ENCODE results near the gene PRORP.
"Not testable (repeated sequence)": the region's sequence is repeated elsewhere in the genome, so short reads cannot be mapped to it uniquely, and the experiment has no call there.

PRORP gene

DNA sequence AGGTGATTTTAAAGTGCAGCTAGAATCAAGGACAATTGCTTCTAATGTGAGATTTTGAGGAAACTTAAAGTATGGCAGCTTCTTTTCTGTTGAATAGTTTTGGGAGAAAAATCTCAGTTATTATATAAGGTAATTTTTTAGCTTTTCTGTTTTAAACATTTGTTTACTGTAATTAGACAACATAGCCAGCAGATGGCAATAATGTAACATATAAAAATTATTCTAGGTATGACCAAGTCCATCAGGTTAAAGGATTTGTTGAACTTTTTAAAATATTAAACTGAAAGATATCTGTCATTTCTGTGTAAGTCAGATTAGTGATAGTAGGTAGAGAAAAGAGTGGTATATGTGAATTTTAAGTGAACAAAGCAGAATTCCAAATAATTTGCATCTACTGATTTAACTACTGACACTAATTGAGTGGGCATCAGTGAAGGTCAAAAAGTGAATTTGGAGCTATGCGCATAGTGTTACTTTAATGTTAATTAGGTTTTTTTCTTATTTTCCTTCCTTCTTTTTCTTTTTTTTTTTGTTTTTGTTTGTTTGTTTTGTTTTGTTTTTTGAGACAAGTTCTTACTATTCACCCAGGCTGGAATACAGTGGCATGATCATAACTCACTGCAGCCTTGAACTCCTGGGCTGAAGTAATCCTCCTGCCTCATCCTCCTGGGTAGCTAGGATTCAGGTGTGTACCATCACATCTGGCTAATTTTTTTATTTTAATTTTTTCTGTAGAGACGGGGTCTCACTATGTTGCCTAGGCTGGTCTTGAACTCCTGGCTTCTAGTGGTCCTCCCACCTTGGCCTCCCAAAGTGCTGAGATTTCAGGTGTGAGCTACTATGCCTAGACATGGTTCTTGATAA, 18.6 kb downstream of the PRORP start:
- peak; percentile 41 to 58 for DNase-seq

GRCh38 chr14:35144029-35144428, 21.7 kb downstream of the PRORP start:
- DNase-seq, result no peak

GRCh38 chr14:35146711-35147149, 24.4 kb downstream of the PRORP start:
- no peak for DNase-seq

GRCh38 chr14:35147186-35147585, 24.8 kb downstream of the PRORP start:
- DNase-seq, result no peak

GRCh38 chr14:35147711-35148110, 25.4 kb downstream of the PRORP start:
- DNase-seq, result no peak

- no peak for DNase-seq
These were observed 26.9 kb downstream of the PRORP start for GRCh38 chr14:35149239-35149638.

GRCh38 chr14:35152531-35152930, 30.2 kb downstream of the PRORP start:
- DNase-seq, result not testable (repeated sequence)

GRCh38 chr14:35154016-35154415, 31.7 kb downstream of the PRORP start:
- no peak for DNase-seq

DNA sequence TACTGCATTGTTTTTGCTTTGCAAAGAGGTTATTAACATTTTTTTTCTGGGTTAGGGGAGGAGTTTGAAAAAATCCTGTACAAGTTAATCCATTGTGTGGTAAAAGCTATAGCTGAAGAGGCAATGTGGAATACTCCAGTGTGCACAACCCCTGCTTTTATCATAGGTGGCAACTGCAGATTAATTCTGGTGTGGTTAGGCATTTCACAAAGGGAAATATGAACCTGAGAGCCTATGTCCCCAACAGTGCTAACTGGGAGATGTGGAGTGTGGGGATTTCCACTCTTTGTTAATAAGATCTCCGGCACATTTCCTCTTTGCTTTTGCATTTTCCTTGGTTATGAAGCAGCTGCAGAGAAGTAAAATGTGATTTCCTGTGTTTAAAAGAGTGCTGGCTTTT, 33.6 kb downstream of the PRORP start:
- DNase-seq, result no peak

- no peak for DNase-seq
These were observed 36.1 kb downstream of the PRORP start for GRCh38 chr14:35158491-35158890.

GRCh38 chr14:35158951-35159653, 36.8 kb downstream of the PRORP start:
- DNase-seq, result no peak

DNA sequence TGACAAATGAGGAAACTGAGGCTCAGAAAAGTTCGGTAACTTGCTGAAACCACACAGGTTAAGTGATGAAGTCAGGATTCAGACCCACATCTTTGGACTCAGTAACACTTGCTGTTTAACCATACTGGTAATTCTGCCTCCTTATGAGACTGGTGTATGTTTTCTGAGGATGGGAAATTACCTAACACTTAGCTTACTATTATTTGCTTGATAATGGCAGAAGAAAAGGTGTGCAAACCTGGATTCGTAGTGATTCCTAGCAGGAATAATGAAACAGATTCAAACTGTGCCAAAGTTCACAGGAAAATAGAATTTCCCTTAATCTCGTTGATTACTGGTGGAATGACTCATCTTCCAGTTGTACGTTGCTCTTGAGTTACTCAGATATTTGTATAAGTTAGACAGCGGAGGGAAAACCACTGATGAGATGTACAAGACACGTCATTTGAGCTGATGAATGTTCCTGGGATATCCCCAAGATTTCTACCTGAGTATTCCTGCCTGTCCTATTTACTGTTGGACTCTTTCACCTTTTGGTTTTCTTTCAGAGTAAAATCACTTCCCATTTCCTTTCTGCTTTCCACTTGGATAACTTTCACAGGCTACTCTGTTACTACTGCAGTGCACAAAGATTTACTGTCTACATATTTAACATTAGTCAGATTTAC, 37.5 kb downstream of the PRORP start:
- no peak for DNase-seq

DNA sequence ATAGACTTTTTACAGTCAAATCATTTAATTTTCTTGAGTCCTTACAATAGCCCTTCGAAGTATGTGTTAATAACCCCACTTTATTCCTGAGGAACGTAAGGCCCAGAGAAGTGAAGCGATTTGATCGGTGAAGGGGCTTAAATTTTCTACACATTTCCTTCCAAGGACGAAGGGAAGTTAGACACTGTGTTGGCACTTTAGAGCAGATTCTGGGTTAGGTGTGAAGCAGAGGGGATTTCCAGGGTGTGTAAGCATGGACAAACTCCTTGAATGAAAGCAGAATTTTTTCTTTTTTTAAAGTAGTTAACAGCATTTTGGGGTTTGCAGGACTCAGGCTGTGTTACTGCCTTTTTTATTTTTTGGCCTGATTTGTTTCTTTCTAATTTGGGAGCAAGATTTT, 38.9 kb downstream of the PRORP start:
- no peak for DNase-seq

- DNase-seq, result no peak
These were observed 41.0 kb downstream of the PRORP start for GRCh38 chr14:35163384-35163783.

GRCh38 chr14:35164849-35165248, 42.5 kb downstream of the PRORP start:
- DNase-seq, result no peak

DNA sequence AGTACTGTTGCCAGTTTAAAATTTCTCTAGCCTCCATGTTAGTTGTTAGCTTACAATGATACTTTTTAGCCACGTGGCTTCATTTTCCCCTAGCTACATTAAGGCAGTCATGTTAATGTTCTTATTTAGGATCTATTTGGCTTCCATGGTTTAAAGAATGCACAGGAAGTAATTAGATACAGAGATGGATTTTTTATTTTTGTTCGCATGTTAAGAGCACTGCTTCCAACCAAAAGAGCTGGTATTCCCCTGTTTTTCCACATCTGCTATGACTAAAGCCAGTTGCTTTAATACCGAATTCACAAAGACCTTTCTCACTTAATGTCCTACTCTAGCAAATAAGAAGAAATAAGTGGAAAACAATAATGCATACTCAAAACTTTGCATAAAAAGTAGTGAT, 45.1 kb downstream of the PRORP start:
- DNase-seq, result no peak

All from AML-193 (cell line).